ENCODE results near the gene GNPTAB. TPM values are rescaled to one million over a fixed set of nuclear protein-coding genes. Genes with fewer than 3 reads are reported as not detected.

The GNPTAB gene
- total RNA-seq, 5 donors from 2014 or later (not counting 1 experiment from before 2014, with no cell fraction given) = 44.9 to 66.8 (median 57.0) TPM

DNA sequence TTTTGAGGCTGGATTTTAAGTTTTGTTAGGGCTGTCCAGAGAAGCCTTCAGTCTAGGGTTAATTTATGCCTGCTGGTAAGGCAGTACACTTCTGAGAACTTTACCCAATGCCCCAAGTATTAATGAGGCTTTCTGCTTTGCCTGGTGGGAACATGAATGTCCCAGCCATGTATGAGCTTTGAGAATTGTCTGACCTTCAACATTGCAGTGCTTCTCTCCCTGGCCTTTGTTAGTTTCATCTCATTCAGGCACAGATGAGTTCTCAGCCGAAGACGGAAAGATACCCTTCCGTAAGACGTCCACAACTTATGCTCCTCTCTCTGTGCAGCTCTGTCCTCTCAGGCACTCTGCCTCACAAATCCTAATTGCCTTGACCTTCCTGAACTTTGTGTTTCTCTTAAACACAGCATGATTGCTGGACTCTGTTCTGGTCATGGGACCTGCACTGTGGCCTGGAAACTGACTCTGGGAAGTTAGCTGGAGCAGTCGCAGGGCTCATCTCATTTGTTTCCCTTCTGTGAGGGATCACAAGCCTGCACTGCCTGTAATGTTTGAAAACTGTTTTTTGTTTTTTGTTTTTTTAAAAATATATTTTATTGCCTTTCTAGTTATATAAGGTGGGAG lies 117.6 kb downstream of the GNPTAB start:
- no peaks in the 10 kb centered on the region for H3K27me3 ChIP-seq (replicated peaks in 1 of 2; ENCODE audit: control insufficient read depth in 2 of 2, extremely low read depth in 1 of 2, insufficient read depth in 2 of 2, low read length in 1 of 2)
- peaks cover 10 to 17% (median 16%) of the 10 kb centered on the region in 3 donors for H3K4me1 Mint-ChIP-seq
- no peak for DNase-seq
- 93% methylated on average over 4 of the region's 5 CpGs for WGBS (ENCODE audit: insufficient coverage)
- H3K4me3 Mint-ChIP-seq = no peak overlapping the region
- H3K27ac ChIP-seq (ENCODE audit: low read length) = no peak overlapping the region
- H3K27ac Mint-ChIP-seq = no peak overlapping the region
- H3K4me1 ChIP-seq (ENCODE audit: control insufficient read depth in 1 of 2, extremely low read depth in 1 of 2, insufficient read depth in 2 of 2, low read length in 2 of 2) = no peaks in the 10 kb centered on the region
- no peaks in the 10 kb centered on the region for H3K9me3 ChIP-seq
- H3K4me3 ChIP-seq (ENCODE audit: control insufficient read depth in 1 of 2, extremely low read depth in 1 of 2, low read length in 1 of 2) = no peak overlapping the region
- ATAC-seq (replicated peaks in 1 of 4) = no peak
- no peaks in the 10 kb centered on the region for H3K9me3 Mint-ChIP-seq
- H3K36me3 Mint-ChIP-seq = peaks cover 3% of the 10 kb centered on the region
- no peaks in the 10 kb centered on the region for H3K36me3 ChIP-seq (ENCODE audit: control insufficient read depth in 2 of 2, extremely low read depth in 1 of 2, insufficient read depth in 1 of 2, low read length in 1 of 2)
- no peaks in the 10 kb centered on the region for H3K27me3 Mint-ChIP-seq
- ChIA-PET CTCF (interaction anchor here in 1 of 2 donors (1.1 kb wide), 1 partner anchor 15 kb away, joined by 3 read pairs; no protein-coding TSS in a partner anchor), POLR2A (no interaction called here)

GRCh38 chr12:101710288-101710687 lies 120.5 kb downstream of the GNPTAB start:
- no peaks in the 10 kb centered on the region for H3K9me3 ChIP-seq
- Mint-ChIP-seq H3K27me3 (no peaks in the 10 kb centered on the region), H3K4me3 (no peak overlapping the region), H3K36me3 (no peaks in the 10 kb centered on the region), H3K4me1 (peaks cover 22 to 29% (median 23%) of the 10 kb centered on the region in 3 donors), H3K9me3 (no peaks in the 10 kb centered on the region), H3K27ac (no peak overlapping the region)
- no peak overlapping the region for H3K27ac ChIP-seq (ENCODE audit: low read length)
- H3K4me1 ChIP-seq (ENCODE audit: control insufficient read depth in 1 of 2, extremely low read depth in 1 of 2, insufficient read depth in 2 of 2, low read length in 2 of 2) = no peaks in the 10 kb centered on the region
- WGBS (ENCODE audit: insufficient coverage) = no CpG with 5 or more reads among the region's 4 CpGs
- no peaks in the 10 kb centered on the region for H3K36me3 ChIP-seq (ENCODE audit: control insufficient read depth in 2 of 2, extremely low read depth in 1 of 2, insufficient read depth in 1 of 2, low read length in 1 of 2)
- DNase-seq (no peak), ATAC-seq (replicated peaks in 1 of 4) (no peak)
- CTCF ChIA-PET = no interaction called here
- no peaks in the 10 kb centered on the region for H3K27me3 ChIP-seq (replicated peaks in 1 of 2; ENCODE audit: control insufficient read depth in 2 of 2, extremely low read depth in 1 of 2, insufficient read depth in 2 of 2, low read length in 1 of 2)
- POLR2A ChIA-PET = no interaction called here
- no peak overlapping the region for H3K4me3 ChIP-seq (ENCODE audit: control insufficient read depth in 1 of 2, extremely low read depth in 1 of 2, low read length in 1 of 2)

- Histone ChIP-seq H3K4me3 (ENCODE audit: control insufficient read depth in 1 of 2, extremely low read depth in 1 of 2, low read length in 1 of 2) (no peak overlapping the region), H3K27me3 (replicated peaks in 1 of 2; ENCODE audit: control insufficient read depth in 2 of 2, extremely low read depth in 1 of 2, insufficient read depth in 2 of 2, low read length in 1 of 2) (no peaks in the 10 kb centered on the region), H3K27ac (ENCODE audit: low read length) (no peak overlapping the region), H3K36me3 (ENCODE audit: control insufficient read depth in 2 of 2, extremely low read depth in 1 of 2, insufficient read depth in 1 of 2, low read length in 1 of 2) (no peaks in the 10 kb centered on the region), H3K9me3 (no peaks in the 10 kb centered on the region), H3K4me1 (ENCODE audit: control insufficient read depth in 1 of 2, extremely low read depth in 1 of 2, insufficient read depth in 2 of 2, low read length in 2 of 2) (no peaks in the 10 kb centered on the region)
- DNase-seq (no peak), ATAC-seq (replicated peaks in 1 of 4) (no peak)
- ChIA-PET POLR2A (no interaction called here), CTCF (interaction anchor here in 1 of 2 donors (0.6 kb wide), 1 partner anchor 30 kb away, joined by 3 read pairs; no protein-coding TSS in a partner anchor)
- H3K4me3 Mint-ChIP-seq = no peak overlapping the region
- no peaks in the 10 kb centered on the region for H3K27me3 Mint-ChIP-seq
- H3K27ac Mint-ChIP-seq = no peak overlapping the region
- no peaks in the 10 kb centered on the region for H3K36me3 Mint-ChIP-seq
- no peaks in the 10 kb centered on the region for H3K9me3 Mint-ChIP-seq
- H3K4me1 Mint-ChIP-seq = peaks cover 22 to 26% (median 25%) of the 10 kb centered on the region in 3 donors
Observed at GRCh38 chr12:101707131-101707782, 123.5 kb downstream of the GNPTAB start.

DNA sequence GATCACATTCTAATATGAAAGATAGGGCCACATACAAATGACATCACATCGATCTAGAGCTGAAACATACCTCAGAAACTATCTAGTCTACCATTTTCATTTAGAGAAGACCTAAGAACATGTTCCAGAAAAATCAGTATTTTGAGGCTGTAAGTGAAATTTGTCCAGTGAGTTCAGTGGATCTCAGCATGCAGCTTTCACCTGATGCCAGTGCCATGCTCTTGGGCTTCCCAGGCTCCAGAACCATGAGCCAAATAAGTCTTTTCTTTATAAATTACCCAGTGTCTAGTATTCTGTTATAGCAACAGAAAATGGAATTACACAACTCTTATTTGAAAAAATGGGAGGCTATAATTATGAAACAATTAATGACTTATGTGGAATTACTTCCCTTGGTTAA lies 124.4 kb downstream of the GNPTAB start:
- Histone ChIP-seq H3K4me3 (ENCODE audit: control insufficient read depth in 1 of 2, extremely low read depth in 1 of 2, low read length in 1 of 2) (no peak overlapping the region), H3K4me1 (ENCODE audit: control insufficient read depth in 1 of 2, extremely low read depth in 1 of 2, insufficient read depth in 2 of 2, low read length in 2 of 2) (no peaks in the 10 kb centered on the region), H3K9me3 (no peaks in the 10 kb centered on the region), H3K27me3 (replicated peaks in 1 of 2; ENCODE audit: control insufficient read depth in 2 of 2, extremely low read depth in 1 of 2, insufficient read depth in 2 of 2, low read length in 1 of 2) (no peaks in the 10 kb centered on the region), H3K27ac (ENCODE audit: low read length) (no peak overlapping the region), H3K36me3 (ENCODE audit: control insufficient read depth in 2 of 2, extremely low read depth in 1 of 2, insufficient read depth in 1 of 2, low read length in 1 of 2) (no peaks in the 10 kb centered on the region)
- no peak for DNase-seq
- no CpG with 5 or more reads among the region's 1 CpG for WGBS (ENCODE audit: insufficient coverage)
- no peak for ATAC-seq (replicated peaks in 1 of 4)
- no peaks in the 10 kb centered on the region for H3K27me3 Mint-ChIP-seq
- peaks cover 25 to 32% (median 31%) of the 10 kb centered on the region in 3 donors for H3K4me1 Mint-ChIP-seq
- H3K27ac Mint-ChIP-seq = no peak overlapping the region
- H3K4me3 Mint-ChIP-seq = no peak overlapping the region
- no peaks in the 10 kb centered on the region for H3K36me3 Mint-ChIP-seq
- ChIA-PET CTCF (interaction anchor here in 1 of 2 donors (0.9 kb wide), 1 partner anchor 36 kb away, joined by 3 read pairs; no protein-coding TSS in a partner anchor), POLR2A (interaction anchor here in 1 of 2 donors (0.6 kb wide), 1 partner anchor 168 kb away, joined by 10 read pairs; no protein-coding TSS in a partner anchor)
- H3K9me3 Mint-ChIP-seq = no peaks in the 10 kb centered on the region

- H3K4me1 Mint-ChIP-seq = peaks cover 37 to 51% (median 38%) of the 10 kb centered on the region in 3 donors
- ChIA-PET POLR2A (no interaction called here), CTCF (interaction anchor here in 1 of 2 donors (0.5 kb wide), 1 partner anchor 1391 kb away, joined by 3 read pairs; no protein-coding TSS in a partner anchor)
- H3K27ac Mint-ChIP-seq = no peak overlapping the region
- ATAC-seq (replicated peaks in 1 of 4) = no peak
- Histone ChIP-seq H3K4me1 (ENCODE audit: control insufficient read depth in 1 of 2, extremely low read depth in 1 of 2, insufficient read depth in 2 of 2, low read length in 2 of 2) (no peaks in the 10 kb centered on the region), H3K36me3 (ENCODE audit: control insufficient read depth in 2 of 2, extremely low read depth in 1 of 2, insufficient read depth in 1 of 2, low read length in 1 of 2) (no peaks in the 10 kb centered on the region), H3K9me3 (no peaks in the 10 kb centered on the region), H3K4me3 (ENCODE audit: control insufficient read depth in 1 of 2, extremely low read depth in 1 of 2, low read length in 1 of 2) (no peak overlapping the region), H3K27me3 (replicated peaks in 1 of 2; ENCODE audit: control insufficient read depth in 2 of 2, extremely low read depth in 1 of 2, insufficient read depth in 2 of 2, low read length in 1 of 2) (no peaks in the 10 kb centered on the region), H3K27ac (ENCODE audit: low read length) (no peak overlapping the region)
- no peaks in the 10 kb centered on the region for H3K36me3 Mint-ChIP-seq
- no peak for DNase-seq
- no peaks in the 10 kb centered on the region for H3K9me3 Mint-ChIP-seq
- H3K4me3 Mint-ChIP-seq = no peak overlapping the region
- no CpG with 5 or more reads among the region's 3 CpGs for WGBS (ENCODE audit: insufficient coverage)
- no peaks in the 10 kb centered on the region for H3K27me3 Mint-ChIP-seq
Observed at GRCh38 chr12:101703487-101703886, 127.3 kb downstream of the GNPTAB start.

GRCh38 chr12:101700299-101700820 lies 130.4 kb downstream of the GNPTAB start:
- ATAC-seq (replicated peaks in 1 of 4) (no peak), DNase-seq (peak in 1 of 35 experiments; percentile 6)
- ChIA-PET CTCF (interaction anchor here in 1 of 2 donors (0.7 kb wide), 1 partner anchor 43 kb away, joined by 5 read pairs; no protein-coding TSS in a partner anchor), POLR2A (no interaction called here)
- no peaks in the 10 kb centered on the region for H3K9me3 Mint-ChIP-seq
- Histone ChIP-seq H3K36me3 (ENCODE audit: control insufficient read depth in 2 of 2, extremely low read depth in 1 of 2, insufficient read depth in 1 of 2, low read length in 1 of 2) (no peaks in the 10 kb centered on the region), H3K4me3 (ENCODE audit: control insufficient read depth in 1 of 2, extremely low read depth in 1 of 2, low read length in 1 of 2) (no peak overlapping the region), H3K4me1 (ENCODE audit: control insufficient read depth in 1 of 2, extremely low read depth in 1 of 2, insufficient read depth in 2 of 2, low read length in 2 of 2) (peaks cover 3 to 13% of the 10 kb centered on the region in 2 experiments), H3K9me3 (no peaks in the 10 kb centered on the region), H3K27ac (ENCODE audit: low read length) (no peak overlapping the region), H3K27me3 (replicated peaks in 1 of 2; ENCODE audit: control insufficient read depth in 2 of 2, extremely low read depth in 1 of 2, insufficient read depth in 2 of 2, low read length in 1 of 2) (no peaks in the 10 kb centered on the region)
- H3K36me3 Mint-ChIP-seq = no peaks in the 10 kb centered on the region
- no peak overlapping the region for H3K4me3 Mint-ChIP-seq
- H3K27ac Mint-ChIP-seq = peak overlapping the region in 1 of 2 donors; percentile 56
- H3K27me3 Mint-ChIP-seq = no peaks in the 10 kb centered on the region
- peaks cover 45 to 54% (median 49%) of the 10 kb centered on the region in 3 donors for H3K4me1 Mint-ChIP-seq
- WGBS (ENCODE audit: insufficient coverage) = no CpG with 5 or more reads among the region's 2 CpGs

All from T-cell (primary cell).